ENCODE measurements around the gene ANO9. TPM values are rescaled to one million over a fixed set of nuclear protein-coding genes. Genes with fewer than 3 reads are reported as not detected.

ANO9 gene
- total RNA-seq, 6 donors from 2014 or later: 11.7 to 62.9 (median 18.8) TPM

- 97% methylated on average over 3 of the region's 5 CpGs; no CpG with 5 or more reads in 1 of the 2 donors for WGBS, 2 donors
- no peak for DNase-seq
- H3K4me3 ChIP-seq: no peak overlapping the region
- H3K27me3 ChIP-seq: peaks cover 0 to 27% (median 13%) of the 10 kb centered on the region in 4 donors
- peaks cover 8 to 13% (median 9%) of the 10 kb centered on the region in 4 donors for H3K4me1 ChIP-seq
- TF ChIP-seq EP300 (IDR thresholded peaks at IDR 0.05): no peak
- no peak for TF ChIP-seq CTCF (IDR thresholded peaks at IDR 0.05)
- H3K9me3 ChIP-seq: no peaks in the 10 kb centered on the region
- H3K27ac ChIP-seq: no peak overlapping the region
- peak in 1 of 2 donors; percentile 3 for ATAC-seq (ENCODE audit: low FRiP score in 2 of 2)
- H3K36me3 ChIP-seq: no peaks in the 10 kb centered on the region
Measured at GRCh38 chr11:371051-371450, 70.8 kb downstream of the ANO9 start.

DNA sequence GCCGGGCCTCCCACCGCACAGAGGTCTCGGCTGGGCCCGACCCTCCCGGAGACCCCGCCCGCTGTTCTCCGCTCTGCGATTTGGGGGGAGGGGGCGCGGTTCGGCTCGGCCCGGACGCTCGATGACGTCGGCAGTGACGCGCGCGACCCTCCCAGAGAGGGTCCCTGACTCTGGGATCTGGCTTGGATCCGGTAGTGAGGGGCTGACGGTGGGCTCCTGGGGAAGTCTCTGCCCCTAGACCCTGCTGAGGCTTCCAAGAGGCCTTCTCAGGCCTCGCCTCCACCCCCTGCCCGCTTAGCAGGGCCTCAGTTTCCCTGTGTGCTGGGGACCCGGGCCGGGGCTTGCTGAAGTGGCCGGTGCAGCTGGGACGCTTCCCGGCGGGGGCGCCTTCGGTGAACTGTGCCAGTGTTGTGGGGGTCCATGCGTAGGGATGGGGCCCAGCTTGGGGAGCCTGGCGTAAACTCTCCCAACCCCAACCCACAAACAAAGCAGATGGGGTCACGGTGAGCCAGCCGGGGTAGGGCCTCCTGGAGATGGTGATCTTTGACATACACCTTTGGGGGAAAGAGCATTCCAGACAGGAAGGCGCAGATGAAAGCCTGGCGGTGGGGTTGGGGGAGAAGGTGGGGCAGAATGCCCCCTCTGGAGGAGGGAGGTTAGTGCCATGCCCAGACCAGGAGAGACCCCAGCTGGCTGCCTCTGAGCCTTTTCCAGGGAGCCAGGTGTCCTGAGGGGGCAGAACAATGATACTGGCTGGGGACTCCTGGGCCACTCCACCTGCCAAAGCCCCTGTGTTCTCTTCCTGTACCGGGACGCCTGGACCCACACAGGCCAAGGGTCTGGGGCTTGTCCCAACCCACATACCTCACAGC, 71.5 kb downstream of the ANO9 start:
- no peak for ATAC-seq (ENCODE audit: low FRiP score in 2 of 2)
- H3K4me3 ChIP-seq: no peak overlapping the region
- peaks cover 0 to 27% (median 13%) of the 10 kb centered on the region in 4 donors for H3K27me3 ChIP-seq

DNA sequence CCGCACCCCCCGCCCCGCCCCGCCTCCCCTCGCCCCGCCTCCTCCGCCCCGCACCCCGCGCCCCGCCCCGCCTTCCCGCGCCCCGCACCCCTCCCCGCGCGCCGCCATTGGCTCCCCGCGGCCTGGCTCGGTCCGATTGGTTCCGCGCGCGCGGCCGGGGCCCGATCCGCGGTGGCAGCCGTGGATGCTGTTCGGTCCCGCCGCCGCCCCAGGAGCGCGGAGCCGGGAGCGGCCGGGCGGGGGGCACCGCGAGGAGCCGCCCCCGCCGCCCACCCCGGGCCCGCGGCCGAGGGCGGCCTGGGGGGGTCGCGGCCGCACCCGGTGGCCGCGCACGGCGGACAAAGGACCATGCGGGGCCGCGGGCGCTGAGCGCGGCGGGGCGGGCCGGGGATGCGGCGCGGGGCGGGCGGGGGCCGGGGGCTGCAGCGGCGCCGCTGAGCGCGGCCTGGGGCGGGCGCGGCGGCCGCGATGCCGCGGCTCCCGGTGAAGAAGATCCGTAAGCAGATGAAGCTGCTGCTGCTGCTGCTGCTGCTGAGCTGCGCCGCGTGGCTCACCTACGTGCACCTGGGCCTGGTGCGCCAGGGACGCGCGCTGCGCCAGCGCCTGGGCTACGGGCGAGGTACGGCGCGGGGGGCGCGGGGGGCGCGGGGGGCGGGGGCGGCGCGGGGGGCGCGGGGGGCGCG, 72.3 kb downstream of the ANO9 start, which contains the start of gene B4GALNT4:
Gene B4GALNT4 (plus strand): TSS at position 164 of the 683 bp plus-strand sequence. CDS start 305 bp downstream, at position 469.
- H3K27ac ChIP-seq: no peak within 1 kb of the TSS
- H3K36me3 ChIP-seq: no peaks in the 10 kb centered on the region
- H3K4me3 ChIP-seq: peak within 1 kb of the TSS in 3 of 4 donors; percentile 25 to 37 (median 32)
- DNase-seq (peak in 1 of 2 donors; percentile 87), ATAC-seq (ENCODE audit: low FRiP score in 2 of 2) (peak in 1 of 2 donors; percentile 21)
- TF ChIP-seq EP300 (IDR thresholded peaks at IDR 0.05) (no peak), POLR2A (IDR thresholded peaks at IDR 0.05) (no peak), CTCF (IDR thresholded peaks at IDR 0.05) (no peak), POLR2AphosphoS5 (IDR thresholded peaks at IDR 0.05) (no peak)
- 2% methylated on average over 13 of the region's 118 CpGs; no CpG with 5 or more reads in 1 of the 2 donors for WGBS, 2 donors
- H3K27me3 ChIP-seq: peaks cover 0 to 30% (median 13%) of the 10 kb centered on the region in 4 donors
- no peaks in the 10 kb centered on the region for H3K9me3 ChIP-seq
- H3K4me1 ChIP-seq: peaks cover 8 to 13% (median 9%) of the 10 kb centered on the region in 4 donors

More for the DNA sequence above, 71.5 kb downstream of the ANO9 start:
- no peak overlapping the region for H3K27ac ChIP-seq
- peaks cover 8 to 13% (median 9%) of the 10 kb centered on the region in 4 donors for H3K4me1 ChIP-seq
- peak in 1 of 2 donors; percentile 74 for DNase-seq
- no peaks in the 10 kb centered on the region for H3K9me3 ChIP-seq
- H3K36me3 ChIP-seq: no peaks in the 10 kb centered on the region
- TF ChIP-seq POLR2A (IDR thresholded peaks at IDR 0.05) (no peak), EP300 (IDR thresholded peaks at IDR 0.05) (no peak), POLR2AphosphoS5 (IDR thresholded peaks at IDR 0.05) (no peak), CTCF (IDR thresholded peaks at IDR 0.05) (no peak)
- 43 to 55% methylated on average over 18 to 20 of the region's 42 CpGs for WGBS, 2 donors

DNA sequence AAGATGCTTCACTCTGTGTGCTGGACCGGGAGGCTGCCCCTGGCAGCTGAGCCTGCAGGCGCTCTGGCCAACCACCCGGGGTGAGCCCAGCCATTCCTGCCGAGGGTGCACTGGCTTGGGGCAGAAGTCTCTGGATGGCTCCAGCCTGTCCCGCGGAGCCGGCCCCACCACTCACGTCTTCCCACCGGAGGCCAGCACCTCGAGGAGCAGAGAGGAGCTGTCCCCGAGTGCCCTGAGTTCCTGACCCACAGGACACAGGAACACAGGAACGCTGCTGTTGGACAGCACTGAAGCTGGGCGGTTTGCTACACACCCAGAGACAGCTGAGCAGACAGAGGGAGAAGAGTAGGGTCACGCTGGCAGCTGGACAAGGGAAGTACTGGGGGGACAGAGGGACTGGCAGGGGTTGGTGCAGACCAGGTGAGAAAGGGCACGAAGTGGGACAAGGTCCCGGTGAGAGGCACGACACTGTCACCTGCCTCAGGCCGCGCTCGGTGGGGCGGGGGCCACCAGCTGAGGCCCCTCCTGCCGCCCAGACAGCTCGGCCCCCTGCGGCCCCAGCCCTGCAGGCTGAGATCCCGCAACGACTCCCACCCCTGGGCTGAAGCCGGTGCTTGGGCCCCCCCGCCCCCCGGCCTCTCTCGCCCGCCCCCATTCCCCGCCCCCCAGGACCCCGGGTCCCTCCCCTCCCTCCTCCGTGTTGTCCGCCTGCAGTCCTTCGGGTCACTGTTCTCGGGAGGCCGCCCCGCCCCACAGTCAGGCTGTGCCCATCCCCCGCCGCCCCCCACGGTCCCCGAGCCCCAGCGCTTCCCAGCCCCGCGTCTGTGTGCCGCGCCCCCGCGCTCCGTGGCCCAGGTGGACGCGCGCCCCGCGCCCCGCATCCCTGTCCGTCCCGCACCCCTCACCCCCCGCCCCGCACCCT, 73.1 kb downstream of the ANO9 start:
- H3K4me3 ChIP-seq: peak overlapping the region in 3 of 4 donors; percentile 25 to 37 (median 32)
- ATAC-seq (ENCODE audit: low FRiP score in 2 of 2) (no peak), DNase-seq (peak in 1 of 2 donors; percentile 76)
- WGBS, 2 donors: 0 to 9% methylated on average over 5 to 26 of the region's 61 CpGs
- peaks cover 8 to 18% (median 9%) of the 10 kb centered on the region in 4 donors for H3K4me1 ChIP-seq
- no peak for TF ChIP-seq EP300 (IDR thresholded peaks at IDR 0.05)
- TF ChIP-seq CTCF (IDR thresholded peaks at IDR 0.05): no peak
- TF ChIP-seq POLR2A (IDR thresholded peaks at IDR 0.05): no peak
- no peak for TF ChIP-seq POLR2AphosphoS5 (IDR thresholded peaks at IDR 0.05)
- no peak overlapping the region for H3K27ac ChIP-seq
- H3K9me3 ChIP-seq: no peaks in the 10 kb centered on the region
- peaks cover 0 to 30% (median 13%) of the 10 kb centered on the region in 4 donors for H3K27me3 ChIP-seq
- H3K36me3 ChIP-seq: no peaks in the 10 kb centered on the region

Data from upper lobe of left lung (tissue), 6 donors.